Cardiac fibroblast (primary cell): ENCODE results near the gene BRAT1.
"Not testable (repeated sequence)": the region's sequence is repeated elsewhere in the genome, so short reads cannot be mapped to it uniquely, and the experiment has no call there.

Experiments used
- DNase-seq, 2 donors: peaks; one replicate each; pipeline versions ENCODE4 v3.0.0 to v3.0.0-alpha.2; 2010; ENCODE audit warnings: low read depth in 2 of 2
- H3K4me3 ChIP-seq, 2 donors: replicated peaks in 1 of 2; 1 replicate in 1 of 2; 2 replicates in 1 of 2; pipeline ENCODE4 v1.5.1; 2011; ENCODE audit warnings: low read depth in 2 of 2, low read length in 2 of 2, mild to moderate bottlenecking in 2 of 2, moderate library complexity in 1 of 2
- CTCF ChIP-seq: IDR thresholded peaks from one replicate; pipeline ENCODE4 v1.5.1; 2011; ENCODE audit warnings: low read depth, mild to moderate bottlenecking, low read length, inconsistent platforms

BRAT1 gene

GRCh38 chr7:2541291-2542010, 13.9 kb downstream of the BRAT1 start:
- no peak overlapping the region for H3K4me3 ChIP-seq
- no peak for DNase-seq
- no peak for TF ChIP-seq CTCF

GRCh38 chr7:2540641-2541051, 14.7 kb downstream of the BRAT1 start:
- TF ChIP-seq CTCF = no peak
- H3K4me3 ChIP-seq = no peak overlapping the region
- DNase-seq = no peak

GRCh38 chr7:2540133-2540532, 15.2 kb downstream of the BRAT1 start:
- TF ChIP-seq CTCF = no peak

GRCh38 chr7:2539031-2539911, 16.1 kb downstream of the BRAT1 start:
- H3K4me3 ChIP-seq = no peak overlapping the region
- no peak for TF ChIP-seq CTCF
- DNase-seq = no peak

More at GRCh38 chr7:2540133-2540532, 15.2 kb downstream of the BRAT1 start:
- H3K4me3 ChIP-seq = no peak overlapping the region
- no peak for DNase-seq

- no peak overlapping the region for H3K4me3 ChIP-seq
- no peak for TF ChIP-seq CTCF
- no peak for DNase-seq
Measured at GRCh38 chr7:2537981-2538851, 17.1 kb downstream of the BRAT1 start.

- DNase-seq, H3K4me3 ChIP-seq: not testable (repeated sequence)
Measured at GRCh38 chr7:2535872-2536627, 19.3 kb downstream of the BRAT1 start.

- not testable (repeated sequence) for H3K4me3 ChIP-seq, DNase-seq
Measured at GRCh38 chr7:2534214-2534613, 21.1 kb downstream of the BRAT1 start.

GRCh38 chr7:2533566-2533965, 21.8 kb downstream of the BRAT1 start:
- H3K4me3 ChIP-seq, DNase-seq: not testable (repeated sequence)

GRCh38 chr7:2532816-2533215, 22.5 kb downstream of the BRAT1 start:
- not testable (repeated sequence) for DNase-seq, H3K4me3 ChIP-seq

- not testable (repeated sequence) for DNase-seq, H3K4me3 ChIP-seq
Measured at GRCh38 chr7:2532199-2532772, 23.0 kb downstream of the BRAT1 start.
